ENCODE results near the gene MBD6. TPM values are rescaled to one million over a fixed set of nuclear protein-coding genes. Genes with fewer than 3 reads are reported as not detected.

Gene MBD6
- total and polyA plus RNA-seq, 2 of the 13 experiments (the other 11 are each of a cell fraction or from before 2014, with no cell fraction given): 4.1 to 5.9 TPM

DNA sequence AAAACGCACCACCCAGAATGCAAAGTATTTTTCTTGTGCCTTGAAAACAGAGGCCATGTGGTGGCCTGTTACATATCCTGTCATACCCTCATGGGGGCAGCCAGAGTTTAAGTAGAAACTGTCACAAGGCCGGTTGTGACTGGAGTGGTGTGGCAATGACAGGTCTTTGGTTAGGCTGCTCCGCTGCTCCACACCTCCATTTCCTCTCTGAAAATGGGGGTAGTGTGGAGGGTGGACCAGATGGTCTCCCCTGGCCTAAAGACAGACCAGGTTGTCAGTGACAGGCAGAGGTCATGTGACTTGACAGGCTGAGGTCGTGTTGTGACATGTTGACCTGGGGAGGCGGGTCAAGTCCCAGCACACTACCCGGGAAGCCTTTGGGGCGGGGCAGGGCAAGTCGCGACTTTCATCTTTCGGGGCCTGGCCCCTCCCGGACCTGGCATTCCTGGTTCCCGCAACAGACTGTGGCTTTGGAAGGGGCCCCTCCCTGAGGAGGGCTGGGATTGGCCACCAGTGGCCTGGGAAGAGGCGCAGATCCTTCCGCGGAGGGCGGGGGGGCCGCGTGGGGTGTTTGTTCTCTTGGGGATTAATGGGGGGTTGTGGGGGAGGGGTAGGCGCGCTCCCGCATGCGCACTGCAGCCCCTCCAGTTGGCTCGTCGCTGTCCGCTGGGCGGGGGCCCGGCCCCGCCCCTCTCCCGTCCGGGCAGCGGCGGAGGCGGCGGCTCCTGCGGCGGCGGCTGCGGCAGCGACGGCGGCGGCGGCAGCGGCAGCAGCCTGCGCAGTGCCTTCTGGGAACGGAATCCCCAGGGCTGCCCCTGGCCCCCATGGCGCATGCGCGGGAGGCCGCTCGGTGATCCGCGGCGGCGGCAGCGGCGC lies at the start of gene MBD6 (continued):
- TF ChIP-seq, protein P1, sequence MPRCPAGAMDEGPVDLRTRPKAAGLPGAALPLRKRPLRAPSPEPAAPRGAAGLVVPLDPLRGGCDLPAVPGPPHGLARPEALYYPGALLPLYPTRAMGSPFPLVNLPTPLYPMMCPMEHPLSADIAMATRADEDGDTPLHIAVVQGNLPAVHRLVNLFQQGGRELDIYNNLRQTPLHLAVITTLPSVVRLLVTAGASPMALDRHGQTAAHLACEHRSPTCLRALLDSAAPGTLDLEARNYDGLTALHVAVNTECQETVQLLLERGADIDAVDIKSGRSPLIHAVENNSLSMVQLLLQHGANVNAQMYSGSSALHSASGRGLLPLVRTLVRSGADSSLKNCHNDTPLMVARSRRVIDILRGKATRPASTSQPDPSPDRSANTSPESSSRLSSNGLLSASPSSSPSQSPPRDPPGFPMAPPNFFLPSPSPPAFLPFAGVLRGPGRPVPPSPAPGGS (CRISPR knock-in tag; IDR thresholded peaks at IDR 0.05): no peak
- TF ChIP-seq CREM (IDR thresholded peaks at IDR 0.05) (peak; percentile 72), CREM (CRISPR knock-in tag; IDR thresholded peaks at IDR 0.05) (no peak), SETDB1 (CRISPR knock-in tag; IDR thresholded peaks at IDR 0.05; ENCODE audit: borderline replicate concordance) (no peak), HNRNPK (IDR thresholded peaks at IDR 0.05; ENCODE audit: low read depth, low read length, poor library complexity, severe bottlenecking) (no peak), NFATC3 (CRISPR knock-in tag; IDR thresholded peaks at IDR 0.05) (no peak), SNRNP70 (IDR thresholded peaks at IDR 0.05; ENCODE audit: low read depth, low read length) (no peak), NCOR1 (IDR thresholded peaks at IDR 0.05; ENCODE audit: borderline replicate concordance, low read length) (peak; percentile 74; the same call in 1 of the 2 replicates), RARG (CRISPR knock-in tag; IDR thresholded peaks at IDR 0.05; ENCODE audit: low read depth) (peak; percentile 75; the same call in 1 of the 2 replicates), TCF12 (IDR thresholded peaks at IDR 0.05) (no peak), TCF12 (CRISPR knock-in tag; IDR thresholded peaks at IDR 0.05) (peak; percentile 42; the same call in 1 of the 2 replicates), NFKBIZ (CRISPR knock-in tag; IDR thresholded peaks at IDR 0.05) (no peak; the same call in 1 of the 2 replicates), IRX3 (CRISPR knock-in tag; IDR thresholded peaks at IDR 0.05; ENCODE audit: borderline replicate concordance, low read depth) (no peak)
- TF ChIP-seq, protein P2, sequence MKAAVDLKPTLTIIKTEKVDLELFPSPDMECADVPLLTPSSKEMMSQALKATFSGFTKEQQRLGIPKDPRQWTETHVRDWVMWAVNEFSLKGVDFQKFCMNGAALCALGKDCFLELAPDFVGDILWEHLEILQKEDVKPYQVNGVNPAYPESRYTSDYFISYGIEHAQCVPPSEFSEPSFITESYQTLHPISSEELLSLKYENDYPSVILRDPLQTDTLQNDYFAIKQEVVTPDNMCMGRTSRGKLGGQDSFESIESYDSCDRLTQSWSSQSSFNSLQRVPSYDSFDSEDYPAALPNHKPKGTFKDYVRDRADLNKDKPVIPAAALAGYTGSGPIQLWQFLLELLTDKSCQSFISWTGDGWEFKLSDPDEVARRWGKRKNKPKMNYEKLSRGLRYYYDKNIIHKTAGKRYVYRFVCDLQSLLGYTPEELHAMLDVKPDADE (CRISPR knock-in tag; IDR thresholded peaks at IDR 0.05): no peak
- TF ChIP-seq, protein P3, sequence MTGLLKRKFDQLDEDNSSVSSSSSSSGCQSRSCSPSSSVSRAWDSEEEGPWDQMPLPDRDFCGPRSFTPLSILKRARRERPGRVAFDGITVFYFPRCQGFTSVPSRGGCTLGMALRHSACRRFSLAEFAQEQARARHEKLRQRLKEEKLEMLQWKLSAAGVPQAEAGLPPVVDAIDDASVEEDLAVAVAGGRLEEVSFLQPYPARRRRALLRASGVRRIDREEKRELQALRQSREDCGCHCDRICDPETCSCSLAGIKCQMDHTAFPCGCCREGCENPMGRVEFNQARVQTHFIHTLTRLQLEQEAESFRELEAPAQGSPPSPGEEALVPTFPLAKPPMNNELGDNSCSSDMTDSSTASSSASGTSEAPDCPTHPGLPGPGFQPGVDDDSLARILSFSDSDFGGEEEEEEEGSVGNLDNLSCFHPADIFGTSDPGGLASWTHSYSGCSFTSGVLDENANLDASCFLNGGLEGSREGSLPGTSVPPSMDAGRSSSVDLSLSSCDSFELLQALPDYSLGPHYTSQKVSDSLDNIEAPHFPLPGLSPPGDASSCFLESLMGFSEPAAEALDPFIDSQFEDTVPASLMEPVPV (CRISPR knock-in tag; IDR thresholded peaks at IDR 0.05): no peak
- TF ChIP-seq, protein P4, sequence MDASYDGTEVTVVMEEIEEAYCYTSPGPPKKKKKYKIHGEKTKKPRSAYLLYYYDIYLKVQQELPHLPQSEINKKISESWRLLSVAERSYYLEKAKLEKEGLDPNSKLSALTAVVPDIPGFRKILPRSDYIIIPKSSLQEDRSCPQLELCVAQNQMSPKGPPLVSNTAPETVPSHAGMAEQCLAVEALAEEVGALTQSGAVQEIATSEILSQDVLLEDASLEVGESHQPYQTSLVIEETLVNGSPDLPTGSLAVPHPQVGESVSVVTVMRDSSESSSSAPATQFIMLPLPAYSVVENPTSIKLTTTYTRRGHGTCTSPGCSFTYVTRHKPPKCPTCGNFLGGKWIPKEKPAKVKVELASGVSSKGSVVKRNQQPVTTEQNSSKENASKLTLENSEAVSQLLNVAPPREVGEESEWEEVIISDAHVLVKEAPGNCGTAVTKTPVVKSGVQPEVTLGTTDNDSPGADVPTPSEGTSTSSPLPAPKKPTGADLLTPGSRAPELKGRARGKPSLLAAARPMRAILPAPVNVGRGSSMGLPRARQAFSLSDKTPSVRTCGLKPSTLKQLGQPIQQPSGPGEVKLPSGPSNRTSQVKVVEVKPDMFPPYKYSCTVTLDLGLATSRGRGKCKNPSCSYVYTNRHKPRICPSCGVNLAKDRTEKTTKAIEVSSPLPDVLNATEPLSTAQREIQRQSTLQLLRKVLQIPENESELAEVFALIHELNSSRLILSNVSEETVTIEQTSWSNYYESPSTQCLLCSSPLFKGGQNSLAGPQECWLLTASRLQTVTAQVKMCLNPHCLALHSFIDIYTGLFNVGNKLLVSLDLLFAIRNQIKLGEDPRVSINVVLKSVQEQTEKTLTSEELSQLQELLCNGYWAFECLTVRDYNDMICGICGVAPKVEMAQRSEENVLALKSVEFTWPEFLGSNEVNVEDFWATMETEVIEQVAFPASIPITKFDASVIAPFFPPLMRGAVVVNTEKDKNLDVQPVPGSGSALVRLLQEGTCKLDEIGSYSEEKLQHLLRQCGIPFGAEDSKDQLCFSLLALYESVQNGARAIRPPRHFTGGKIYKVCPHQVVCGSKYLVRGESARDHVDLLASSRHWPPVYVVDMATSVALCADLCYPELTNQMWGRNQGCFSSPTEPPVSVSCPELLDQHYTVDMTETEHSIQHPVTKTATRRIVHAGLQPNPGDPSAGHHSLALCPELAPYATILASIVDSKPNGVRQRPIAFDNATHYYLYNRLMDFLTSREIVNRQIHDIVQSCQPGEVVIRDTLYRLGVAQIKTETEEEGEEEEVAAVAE (CRISPR knock-in tag; IDR thresholded peaks at IDR 0.05; ENCODE audit: borderline replicate concordance): no peak
- TF ChIP-seq, protein P5, sequence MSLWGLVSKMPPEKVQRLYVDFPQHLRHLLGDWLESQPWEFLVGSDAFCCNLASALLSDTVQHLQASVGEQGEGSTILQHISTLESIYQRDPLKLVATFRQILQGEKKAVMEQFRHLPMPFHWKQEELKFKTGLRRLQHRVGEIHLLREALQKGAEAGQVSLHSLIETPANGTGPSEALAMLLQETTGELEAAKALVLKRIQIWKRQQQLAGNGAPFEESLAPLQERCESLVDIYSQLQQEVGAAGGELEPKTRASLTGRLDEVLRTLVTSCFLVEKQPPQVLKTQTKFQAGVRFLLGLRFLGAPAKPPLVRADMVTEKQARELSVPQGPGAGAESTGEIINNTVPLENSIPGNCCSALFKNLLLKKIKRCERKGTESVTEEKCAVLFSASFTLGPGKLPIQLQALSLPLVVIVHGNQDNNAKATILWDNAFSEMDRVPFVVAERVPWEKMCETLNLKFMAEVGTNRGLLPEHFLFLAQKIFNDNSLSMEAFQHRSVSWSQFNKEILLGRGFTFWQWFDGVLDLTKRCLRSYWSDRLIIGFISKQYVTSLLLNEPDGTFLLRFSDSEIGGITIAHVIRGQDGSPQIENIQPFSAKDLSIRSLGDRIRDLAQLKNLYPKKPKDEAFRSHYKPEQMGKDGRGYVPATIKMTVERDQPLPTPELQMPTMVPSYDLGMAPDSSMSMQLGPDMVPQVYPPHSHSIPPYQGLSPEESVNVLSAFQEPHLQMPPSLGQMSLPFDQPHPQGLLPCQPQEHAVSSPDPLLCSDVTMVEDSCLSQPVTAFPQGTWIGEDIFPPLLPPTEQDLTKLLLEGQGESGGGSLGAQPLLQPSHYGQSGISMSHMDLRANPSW (CRISPR knock-in tag; IDR thresholded peaks at IDR 0.05; ENCODE audit: borderline replicate concordance): no peak

All from HepG2 (cell line).